Measurements from ENCODE around the gene DMD. TPM values are rescaled to one million over a fixed set of nuclear protein-coding genes. Genes with fewer than 3 reads are reported as not detected.

The DMD gene
- total RNA-seq, 2 experiments from 2014 or later = 0.20 to 0.47 TPM

DNA sequence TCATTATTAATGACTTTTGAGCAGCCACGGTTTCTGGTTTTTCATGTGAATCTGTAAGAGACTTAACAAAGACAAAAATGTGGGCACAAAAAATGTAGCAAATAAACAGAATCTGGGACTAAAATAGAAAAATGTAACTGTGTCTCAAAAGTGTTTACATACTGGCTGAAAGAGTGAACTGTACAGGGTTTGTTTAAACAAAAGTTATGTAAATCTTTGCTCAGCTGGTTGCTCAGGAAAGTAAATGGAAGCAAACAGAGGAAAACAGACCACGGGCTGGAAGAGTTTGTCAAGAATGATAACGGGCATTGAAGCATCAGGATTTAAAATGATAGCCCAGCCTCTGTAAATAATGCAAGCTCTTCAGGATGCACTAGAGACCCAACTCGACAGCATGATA is 1217.7 kb downstream of the DMD start:
- H3K27ac ChIP-seq (ENCODE audit: low read depth in 1 of 2, low read length in 2 of 2) = no peak overlapping the region
- Mint-ChIP-seq H3K9me3 (peaks cover 7% of the 10 kb centered on the region), H3K4me3 (no peak overlapping the region), H3K36me3 (ENCODE audit: low read depth) (no peaks in the 10 kb centered on the region), H3K4me1 (ENCODE audit: low read depth) (no peaks in the 10 kb centered on the region), H3K27me3 (no peaks in the 10 kb centered on the region), H3K27ac (no peak overlapping the region)
- H3K27me3 ChIP-seq (ENCODE audit: control insufficient read depth in 1 of 2, insufficient read depth in 2 of 2, low read length in 2 of 2) = no peaks in the 10 kb centered on the region
- intact Hi-C loops (cut with DNase I, micrococcal nuclease) = no loop called here
- H3K36me3 ChIP-seq (ENCODE audit: insufficient read depth, low read length) = no peaks in the 10 kb centered on the region
- ATAC-seq (ENCODE audit: poor library complexity) (no peak), DNase-seq (no peak)
- ChIA-PET POLR2A (no interaction called here), CTCF (no interaction called here)
- TF ChIP-seq, protein P1, sequence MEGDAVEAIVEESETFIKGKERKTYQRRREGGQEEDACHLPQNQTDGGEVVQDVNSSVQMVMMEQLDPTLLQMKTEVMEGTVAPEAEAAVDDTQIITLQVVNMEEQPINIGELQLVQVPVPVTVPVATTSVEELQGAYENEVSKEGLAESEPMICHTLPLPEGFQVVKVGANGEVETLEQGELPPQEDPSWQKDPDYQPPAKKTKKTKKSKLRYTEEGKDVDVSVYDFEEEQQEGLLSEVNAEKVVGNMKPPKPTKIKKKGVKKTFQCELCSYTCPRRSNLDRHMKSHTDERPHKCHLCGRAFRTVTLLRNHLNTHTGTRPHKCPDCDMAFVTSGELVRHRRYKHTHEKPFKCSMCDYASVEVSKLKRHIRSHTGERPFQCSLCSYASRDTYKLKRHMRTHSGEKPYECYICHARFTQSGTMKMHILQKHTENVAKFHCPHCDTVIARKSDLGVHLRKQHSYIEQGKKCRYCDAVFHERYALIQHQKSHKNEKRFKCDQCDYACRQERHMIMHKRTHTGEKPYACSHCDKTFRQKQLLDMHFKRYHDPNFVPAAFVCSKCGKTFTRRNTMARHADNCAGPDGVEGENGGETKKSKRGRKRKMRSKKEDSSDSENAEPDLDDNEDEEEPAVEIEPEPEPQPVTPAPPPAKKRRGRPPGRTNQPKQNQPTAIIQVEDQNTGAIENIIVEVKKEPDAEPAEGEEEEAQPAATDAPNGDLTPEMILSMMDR (IDR thresholded peaks at IDR 0.05) = no peak
- H3K9me3 ChIP-seq (ENCODE audit: control insufficient read depth in 1 of 2, insufficient read depth in 1 of 2, low read length in 2 of 2) = no peaks in the 10 kb centered on the region
- H3K4me1 ChIP-seq (ENCODE audit: insufficient read depth, low read length) = no peaks in the 10 kb centered on the region
- H3K4me3 ChIP-seq (ENCODE audit: low read length) = no peak overlapping the region

DNA sequence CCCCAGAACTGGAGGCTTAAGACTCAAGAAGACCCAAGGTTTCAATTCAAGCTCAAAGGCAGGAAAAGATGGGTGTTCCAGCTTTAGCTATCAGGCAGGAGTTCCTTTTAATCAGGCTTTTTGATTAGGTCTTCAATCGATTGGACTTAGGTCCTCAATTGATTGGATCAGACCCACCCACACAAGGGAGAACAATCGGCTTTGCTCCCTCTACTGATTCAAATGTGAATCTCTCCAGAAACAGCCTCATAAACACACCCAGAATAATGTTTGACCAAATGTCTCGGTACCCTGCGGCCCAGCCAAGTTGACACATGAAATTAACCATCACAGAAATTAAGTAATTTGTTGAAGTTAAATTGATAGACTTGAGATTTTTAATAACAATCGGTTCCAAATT is 1222.4 kb downstream of the DMD start:
- POLR2A ChIA-PET = no interaction called here
- Histone ChIP-seq H3K27ac (ENCODE audit: low read depth in 1 of 2, low read length in 2 of 2) (no peak overlapping the region), H3K4me1 (ENCODE audit: insufficient read depth, low read length) (no peaks in the 10 kb centered on the region), H3K9me3 (ENCODE audit: control insufficient read depth in 1 of 2, insufficient read depth in 1 of 2, low read length in 2 of 2) (no peaks in the 10 kb centered on the region), H3K4me3 (ENCODE audit: low read length) (no peak overlapping the region), H3K27me3 (ENCODE audit: control insufficient read depth in 1 of 2, insufficient read depth in 2 of 2, low read length in 2 of 2) (no peaks in the 10 kb centered on the region), H3K36me3 (ENCODE audit: insufficient read depth, low read length) (no peaks in the 10 kb centered on the region)
- DNase-seq (no peak), ATAC-seq (ENCODE audit: poor library complexity) (no peak)
- no peaks in the 10 kb centered on the region for H3K27me3 Mint-ChIP-seq
- no peaks in the 10 kb centered on the region for H3K36me3 Mint-ChIP-seq (ENCODE audit: low read depth)
- peaks cover 7% of the 10 kb centered on the region for H3K9me3 Mint-ChIP-seq
- H3K4me1 Mint-ChIP-seq (ENCODE audit: low read depth) = no peaks in the 10 kb centered on the region
- CTCF ChIA-PET = no interaction called here
- no peak overlapping the region for H3K27ac Mint-ChIP-seq
- TF ChIP-seq, protein P1 (IDR thresholded peaks at IDR 0.05) = no peak
- no peak overlapping the region for H3K4me3 Mint-ChIP-seq
- intact Hi-C loops (cut with DNase I, micrococcal nuclease) = no loop called here

DNA sequence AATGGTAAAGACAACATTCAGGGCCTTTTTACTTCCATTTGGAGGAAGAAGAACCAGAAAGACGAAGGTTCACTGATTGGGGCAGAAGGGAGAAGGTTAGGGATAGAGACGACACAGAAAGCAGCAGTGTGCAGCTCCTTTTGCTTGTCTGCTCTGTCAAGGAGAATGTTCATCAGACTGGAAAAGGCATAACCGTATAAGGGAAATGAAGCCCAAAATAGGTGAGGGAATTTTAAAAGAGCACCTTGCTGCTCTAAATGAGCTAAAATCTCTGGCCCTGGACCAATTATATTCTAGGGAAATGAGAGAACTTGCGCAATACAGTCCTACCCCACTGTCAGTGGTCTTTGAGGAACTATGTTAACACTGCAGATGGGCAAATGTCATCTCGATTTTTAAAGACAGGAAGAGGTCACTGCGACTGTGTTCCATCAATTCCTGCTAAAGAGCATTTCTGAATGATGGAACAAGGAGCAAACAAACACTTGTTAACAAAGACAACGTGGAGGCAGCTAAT is 1229.7 kb downstream of the DMD start:
- H3K9me3 Mint-ChIP-seq = peaks cover 5% of the 10 kb centered on the region
- H3K36me3 Mint-ChIP-seq (ENCODE audit: low read depth) = no peaks in the 10 kb centered on the region
- no peak overlapping the region for H3K4me3 Mint-ChIP-seq
- TF ChIP-seq, protein P1 (IDR thresholded peaks at IDR 0.05) = no peak
- DNase-seq (no peak), ATAC-seq (ENCODE audit: poor library complexity) (no peak)
- H3K9me3 ChIP-seq (ENCODE audit: control insufficient read depth in 1 of 2, insufficient read depth in 1 of 2, low read length in 2 of 2) = no peaks in the 10 kb centered on the region
- H3K27me3 Mint-ChIP-seq = no peaks in the 10 kb centered on the region
- no peak overlapping the region for H3K27ac Mint-ChIP-seq
- no peak overlapping the region for H3K4me3 ChIP-seq (ENCODE audit: low read length)
- no peak overlapping the region for H3K27ac ChIP-seq (ENCODE audit: low read depth in 1 of 2, low read length in 2 of 2)
- CTCF ChIA-PET = no interaction called here
- POLR2A ChIA-PET = no interaction called here
- intact Hi-C loops (cut with DNase I, micrococcal nuclease) = no loop called here
- H3K4me1 Mint-ChIP-seq (ENCODE audit: low read depth) = no peaks in the 10 kb centered on the region
- H3K36me3 ChIP-seq (ENCODE audit: insufficient read depth, low read length) = no peaks in the 10 kb centered on the region
- no peaks in the 10 kb centered on the region for H3K4me1 ChIP-seq (ENCODE audit: insufficient read depth, low read length)
- no peaks in the 10 kb centered on the region for H3K27me3 ChIP-seq (ENCODE audit: control insufficient read depth in 1 of 2, insufficient read depth in 2 of 2, low read length in 2 of 2)

Measured in CD4-positive, alpha-beta T cell (primary cell).